Spleen (tissue), 11 donors: ENCODE results near the gene KDF1. TPM values are rescaled to one million over a fixed set of nuclear protein-coding genes. Genes with fewer than 3 reads are reported as not detected.
A peak's percentile ranks its signal among the peaks of the same experiment; 100 is the strongest.

Experiments used
- DNase-seq: peaks from one replicate; pipeline ENCODE4 v3.0.0-alpha.2; 2020
- H3K27ac ChIP-seq, 8 donors: fragments of 200-600 bp; sonication (generic) in 7 of 8; 1 replicate in 4 of 8; 2 replicates in 4 of 8; pipeline versions ENCODE4 v1.5.0 to v1.8.0; 2016 to 2021; ENCODE audit warnings: inconsistent platforms in 4 of 8, mild to moderate bottlenecking in 4 of 8, moderate library complexity in 1 of 8
- H3K27me3 ChIP-seq, 7 donors: fragments of 200-600 bp; sonication (generic) in 6 of 7; replicated peaks in 1 of 7; 1 replicate in 4 of 7; 2 replicates in 3 of 7; pipeline versions ENCODE4 v1.5.0 to v1.8.0; 2016 to 2021; ENCODE audit warnings: inconsistent platforms in 3 of 7, mild to moderate bottlenecking in 1 of 7
- H3K36me3 ChIP-seq, 6 donors: fragments of 200-600 bp; sonication (generic) in 5 of 6; 1 replicate in 4 of 6; 2 replicates in 2 of 6; pipeline versions ENCODE4 v1.5.0 to v1.8.0; 2016 to 2021; ENCODE audit warnings: inconsistent platforms in 2 of 6
- H3K4me1 ChIP-seq, 6 donors: fragments of 200-600 bp; sonication (generic) in 5 of 6; 1 replicate in 3 of 6; 2 replicates in 3 of 6; pipeline versions ENCODE4 v1.5.0 to v1.8.0; 2016 to 2021; ENCODE audit warnings: inconsistent platforms in 3 of 6
- H3K4me3 ChIP-seq, 8 donors: fragments of 200-600 bp; sonication (generic) in 7 of 8; 1 replicate in 4 of 8; 2 replicates in 4 of 8; pipeline versions ENCODE4 v1.5.0 to v1.8.0; 2016 to 2021; ENCODE audit warnings: inconsistent platforms in 4 of 8, mild to moderate bottlenecking in 4 of 8, moderate library complexity in 2 of 8
- H3K9me3 ChIP-seq, 8 donors: fragments of 200-600 bp; sonication (generic) in 7 of 8; 1 replicate in 4 of 8; 2 replicates in 4 of 8; pipeline versions ENCODE4 v1.5.0 to v1.8.0; 2016 to 2021; ENCODE audit warnings: inconsistent platforms in 4 of 8
- POLR2A ChIP-seq, 3 donors: fragments of 450-650 bp; IDR thresholded peaks; one replicate each; pipeline ENCODE4 v1.5.1; 2017; ENCODE audit warnings: antibody characterized with exemption in 3 of 3, mild to moderate bottlenecking in 1 of 3
- POLR2AphosphoS5 ChIP-seq, 3 donors: sonication (generic); formaldehyde crosslinking; IDR thresholded peaks; one replicate each; pipeline ENCODE4 v1.5.1; 2017; ENCODE audit warnings: antibody characterized with exemption in 3 of 3
- WGBS, 5 donors: extraction: QIAGEN DNeasy Blood & Tissue Kit in 3 of 5; methylation state at CpG; one replicate each; pipeline versions ENCODE4 v1.1.5 to v1.1.7; 2013 to 2018; 5-methylcytosine and 5-hydroxymethylcytosine counted together
- intact Hi-C: fragments of 100-400 bp; cut with DNase I; formaldehyde crosslinking; loops from one replicate; pipeline ENCODE4 v1.15.0; 2023; ENCODE audit warnings: low total_unique reads
- polyA plus RNA-seq, 3 donors: library from polyadenylated mRNA; stranded (reverse); fragments of 200-250 nt; gene quantifications; one replicate each; pipeline ENCODE4 v1.2.1, GENCODE V29; 2013
- total RNA-seq, 7 donors: library from RNA; depleted of rRNA in 3 of 7; stranded (reverse); fragments of >200 nt in 3 of 7; fragmentation: NEBNext Ultra II Directional in 4 of 7; extraction: Animal tissue kit (Norgen Biotek cat#: 25700) in 4 of 7; gene quantifications; one replicate each; pipeline versions ENCODE4 v1.1.0 to v1.2.1, GENCODE V29; 2016 to 2021
- TF ChIP-seq, protein P1 (sequence below), 11 experiments: fragments of 200-600 bp in 7 of 11; fragments of 450-650 bp in 4 of 11; sonication (generic) in 4 of 11; IDR thresholded peaks in 8 of 11; conservative IDR thresholded peaks in 3 of 11; 1 replicate in 7 of 11; 2 replicates in 4 of 11; pipeline versions ENCODE4 v1.4.0 to v1.8.0; 2016 to 2021; ENCODE audit warnings: antibody characterized with exemption in 11 of 11, inconsistent platforms in 4 of 11, mild to moderate bottlenecking in 1 of 11
- donor health status: healthy with polysubstance abuse.
- donor health status: DM: no; HTN: no; CAD: no; lungs with moderate emphysema.
- donor health status: DM: no; HTN: no; CAD: no.
- donor health status: Bipolar disorder and iron deficiency.
- donor health status: healthy.
- donor health status: DM: no; HTN: no; CAD: no.
- donor health status: DM: yes; HTN: yes; CAD: no.

Gene KDF1
- total and polyA plus RNA-seq, 10 donors: 0.44 to 2.1 (median 0.98) TPM

DNA sequence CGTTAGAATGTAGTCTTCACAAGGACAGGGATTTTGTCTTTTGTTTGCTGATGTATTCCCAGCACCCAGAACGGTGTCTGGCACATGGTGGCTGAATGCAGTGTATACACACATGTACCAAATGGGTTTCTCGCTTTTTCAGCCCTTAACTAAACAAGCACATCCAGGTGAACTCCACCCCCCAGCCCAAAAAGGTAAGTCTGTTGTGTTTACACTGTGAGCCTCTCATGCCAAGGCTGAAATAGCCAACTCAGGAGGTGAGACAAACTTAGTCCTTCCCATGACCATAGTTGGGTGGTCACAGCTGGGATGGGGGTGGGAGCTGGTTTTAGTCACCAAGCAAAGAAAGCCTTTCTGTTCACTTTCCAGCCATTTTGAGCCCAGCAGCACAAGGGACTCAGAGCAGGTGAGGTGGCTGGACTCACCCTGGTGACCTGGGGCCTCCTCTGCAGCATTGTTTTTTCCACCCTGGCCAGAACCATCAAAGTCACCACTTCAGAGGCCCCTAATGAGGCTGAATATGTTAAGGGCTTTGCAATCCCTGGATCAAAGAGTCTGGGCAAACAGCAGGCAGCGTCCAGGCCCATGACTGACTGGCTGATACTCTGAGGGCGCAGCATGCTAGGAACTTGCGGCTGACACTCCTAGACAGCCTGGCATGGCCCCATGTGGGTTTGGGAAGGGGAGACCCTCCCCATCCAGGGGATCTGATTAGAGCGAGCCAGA is 43.6 kb upstream of the KDF1 start:
- intact Hi-C loops: no loop called here
- DNase-seq: no peak
- TF ChIP-seq POLR2A (IDR thresholded peaks at IDR 0.05): no peak
- TF ChIP-seq, protein P1, sequence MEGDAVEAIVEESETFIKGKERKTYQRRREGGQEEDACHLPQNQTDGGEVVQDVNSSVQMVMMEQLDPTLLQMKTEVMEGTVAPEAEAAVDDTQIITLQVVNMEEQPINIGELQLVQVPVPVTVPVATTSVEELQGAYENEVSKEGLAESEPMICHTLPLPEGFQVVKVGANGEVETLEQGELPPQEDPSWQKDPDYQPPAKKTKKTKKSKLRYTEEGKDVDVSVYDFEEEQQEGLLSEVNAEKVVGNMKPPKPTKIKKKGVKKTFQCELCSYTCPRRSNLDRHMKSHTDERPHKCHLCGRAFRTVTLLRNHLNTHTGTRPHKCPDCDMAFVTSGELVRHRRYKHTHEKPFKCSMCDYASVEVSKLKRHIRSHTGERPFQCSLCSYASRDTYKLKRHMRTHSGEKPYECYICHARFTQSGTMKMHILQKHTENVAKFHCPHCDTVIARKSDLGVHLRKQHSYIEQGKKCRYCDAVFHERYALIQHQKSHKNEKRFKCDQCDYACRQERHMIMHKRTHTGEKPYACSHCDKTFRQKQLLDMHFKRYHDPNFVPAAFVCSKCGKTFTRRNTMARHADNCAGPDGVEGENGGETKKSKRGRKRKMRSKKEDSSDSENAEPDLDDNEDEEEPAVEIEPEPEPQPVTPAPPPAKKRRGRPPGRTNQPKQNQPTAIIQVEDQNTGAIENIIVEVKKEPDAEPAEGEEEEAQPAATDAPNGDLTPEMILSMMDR (IDR thresholded peaks at IDR 0.05 in 8 of 11, conservative IDR thresholded peaks at IDR 0.05 in 3 of 11): no peak
- no peak for TF ChIP-seq POLR2AphosphoS5 (IDR thresholded peaks at IDR 0.05)
- Histone ChIP-seq H3K27me3 (no peaks in the 10 kb centered on the region), H3K4me3 (no peak overlapping the region), H3K4me1 (peaks cover 3 to 43% (median 22%) of the 10 kb centered on the region in 6 donors), H3K36me3 (no peaks in the 10 kb centered on the region), H3K27ac (no peak overlapping the region), H3K9me3 (no peaks in the 10 kb centered on the region)
- 84 to 93% (median 88%) methylated on average over 6 to 7 of the region's 7 CpGs for WGBS, 5 donors

DNA sequence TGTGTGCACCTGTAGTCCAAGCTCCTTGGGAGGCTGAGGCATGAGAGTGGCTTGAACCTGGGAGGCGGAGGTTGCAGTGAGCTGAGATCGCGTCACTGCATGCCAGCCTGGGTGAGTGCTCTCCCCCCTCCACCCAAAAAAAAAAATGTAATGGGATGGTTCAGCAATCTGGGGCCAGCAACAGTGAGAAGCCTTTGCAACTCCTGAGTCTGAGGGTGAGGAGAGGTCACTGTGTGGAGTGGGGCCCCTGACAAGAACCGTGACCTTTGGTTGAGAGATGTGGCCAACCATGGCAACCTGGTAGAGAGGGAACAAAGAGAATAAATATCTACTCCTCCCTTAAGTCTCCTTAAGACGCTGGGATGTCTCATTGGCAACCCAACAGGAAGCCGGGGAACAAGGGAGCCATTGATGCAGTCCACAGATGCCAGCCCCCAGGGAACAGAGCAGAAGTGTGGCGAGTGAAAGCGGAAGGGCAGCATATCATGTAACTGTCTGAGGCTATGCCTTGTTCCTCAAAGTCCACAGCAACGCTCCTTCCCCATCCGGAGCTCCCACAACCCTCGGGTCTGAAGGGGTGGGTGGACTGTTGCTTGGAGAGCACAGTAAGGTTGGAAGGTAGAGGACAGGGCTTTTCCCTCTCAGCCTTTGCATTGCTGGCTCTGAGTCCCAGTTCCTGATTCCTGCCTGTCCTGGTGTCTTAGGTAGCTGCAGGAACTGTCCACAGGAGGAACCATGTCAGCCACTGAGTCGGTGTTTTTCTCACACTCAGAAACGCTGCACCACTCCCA is 41.5 kb upstream of the KDF1 start:
- 32 to 36% (median 33%) methylated on average over 11 to 13 of the region's 13 CpGs for WGBS, 5 donors
- intact Hi-C loops: no loop called here
- DNase-seq: peak; percentile 89
- peaks cover 7 to 65% (median 36%) of the 10 kb centered on the region in 6 donors for H3K4me1 ChIP-seq
- peaks cover 0 to 6% (median 0%) of the 10 kb centered on the region in 7 donors for H3K27me3 ChIP-seq
- no peaks in the 10 kb centered on the region for H3K9me3 ChIP-seq
- H3K4me3 ChIP-seq: peak overlapping the region in 1 of 8 donors; percentile 56
- H3K27ac ChIP-seq: peak overlapping the region in 7 of 8 donors; percentile 65 to 88 (median 79)
- TF ChIP-seq, protein P1 (IDR thresholded peaks at IDR 0.05 in 8 of 11, conservative IDR thresholded peaks at IDR 0.05 in 3 of 11): no peak
- peak in 2 of 3 donors; percentile 63 to 68 for TF ChIP-seq POLR2AphosphoS5 (IDR thresholded peaks at IDR 0.05)
- TF ChIP-seq POLR2A (IDR thresholded peaks at IDR 0.05): no peak
- no peaks in the 10 kb centered on the region for H3K36me3 ChIP-seq

DNA sequence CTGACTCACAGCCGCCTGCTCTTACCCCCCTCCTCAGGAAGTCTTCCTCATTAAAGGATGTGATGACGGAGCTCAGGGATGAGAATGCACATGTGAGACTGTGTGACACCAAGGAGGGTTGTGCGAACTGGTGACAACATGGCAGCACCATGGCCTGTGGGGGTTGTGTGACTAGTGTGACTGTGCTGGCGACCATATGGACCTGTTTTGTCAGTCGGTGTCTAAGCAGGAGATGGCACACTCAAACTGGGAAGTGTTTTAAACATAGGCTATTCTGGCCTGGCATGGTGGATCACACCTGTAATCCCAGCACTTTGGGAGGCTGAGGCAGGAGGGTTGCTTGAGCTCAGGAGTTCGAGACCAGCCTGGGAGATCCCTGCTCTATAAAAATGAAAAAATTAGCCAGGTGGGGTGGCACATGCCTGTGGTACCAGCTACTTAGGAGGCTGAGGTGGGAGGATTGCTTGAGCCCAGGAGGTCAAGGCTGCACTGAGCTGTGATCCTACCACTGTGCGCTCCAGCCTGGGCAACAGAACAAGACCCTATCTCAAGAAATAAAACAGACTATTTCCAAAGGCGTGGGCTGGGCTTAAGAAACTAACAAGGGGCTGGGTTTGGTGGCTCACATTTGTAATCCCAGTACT is 40.7 kb upstream of the KDF1 start:
- H3K4me1 ChIP-seq: peaks cover 7 to 73% (median 39%) of the 10 kb centered on the region in 6 donors

More for the DNA sequence above, 40.7 kb upstream of the KDF1 start:
- H3K9me3 ChIP-seq: no peaks in the 10 kb centered on the region
- DNase-seq: no peak
- 70 to 86% (median 77%) methylated on average over 8 of the region's 8 CpGs for WGBS, 5 donors
- TF ChIP-seq POLR2AphosphoS5 (IDR thresholded peaks at IDR 0.05) (no peak), POLR2A (IDR thresholded peaks at IDR 0.05) (no peak)
- TF ChIP-seq, protein P1 (IDR thresholded peaks at IDR 0.05 in 8 of 11, conservative IDR thresholded peaks at IDR 0.05 in 3 of 11): no peak
- peak overlapping the region in 6 of 8 donors; percentile 65 to 88 (median 80) for H3K27ac ChIP-seq
- H3K36me3 ChIP-seq: no peaks in the 10 kb centered on the region
- H3K27me3 ChIP-seq: peaks cover 0 to 15% (median 0%) of the 10 kb centered on the region in 7 donors
- peak overlapping the region in 1 of 8 donors; percentile 56 for H3K4me3 ChIP-seq
- intact Hi-C loops: no loop called here
